Measurements from ENCODE around the gene TTBK2.

The TTBK2 gene

DNA sequence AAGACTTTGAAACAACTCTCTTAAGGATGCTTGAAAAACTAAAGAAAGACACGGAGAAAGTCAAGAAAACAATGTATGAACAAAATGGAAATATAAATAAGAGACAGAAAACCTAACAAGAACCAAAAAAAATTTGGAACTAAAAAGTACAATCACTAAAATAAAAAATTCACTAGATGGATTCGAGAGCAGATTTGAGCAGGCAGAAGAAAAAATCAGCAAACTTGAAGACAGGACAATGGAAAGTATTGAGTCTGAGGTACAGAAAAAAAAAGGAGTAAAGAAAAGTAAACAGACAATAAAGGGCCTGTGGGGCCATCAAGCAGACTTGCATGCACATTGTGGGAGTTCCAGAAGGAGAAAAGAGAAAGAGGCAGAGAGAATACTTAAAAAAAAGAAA, 170.3 kb downstream of the TTBK2 start:
- no peak for DNase-seq

DNA sequence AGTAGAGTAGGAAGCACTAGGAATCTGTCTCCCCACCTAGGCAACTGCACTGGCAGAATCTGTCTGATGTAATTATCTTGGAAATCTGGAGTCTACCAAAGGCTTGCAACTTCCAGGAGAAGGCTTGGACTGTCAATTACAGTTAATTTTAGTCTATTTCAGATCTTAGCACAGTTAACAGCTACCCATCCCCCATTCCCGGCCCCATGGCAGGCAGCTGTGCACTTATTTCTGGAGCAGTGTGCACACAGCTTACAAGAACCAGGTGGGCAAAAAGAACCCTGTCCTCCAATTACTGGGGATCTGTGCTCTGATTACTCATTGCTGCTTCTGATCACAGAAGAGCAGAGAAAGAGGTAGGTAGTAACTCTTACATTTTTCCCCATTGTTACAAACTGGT, 171.3 kb downstream of the TTBK2 start:
- no peak for DNase-seq

DNA sequence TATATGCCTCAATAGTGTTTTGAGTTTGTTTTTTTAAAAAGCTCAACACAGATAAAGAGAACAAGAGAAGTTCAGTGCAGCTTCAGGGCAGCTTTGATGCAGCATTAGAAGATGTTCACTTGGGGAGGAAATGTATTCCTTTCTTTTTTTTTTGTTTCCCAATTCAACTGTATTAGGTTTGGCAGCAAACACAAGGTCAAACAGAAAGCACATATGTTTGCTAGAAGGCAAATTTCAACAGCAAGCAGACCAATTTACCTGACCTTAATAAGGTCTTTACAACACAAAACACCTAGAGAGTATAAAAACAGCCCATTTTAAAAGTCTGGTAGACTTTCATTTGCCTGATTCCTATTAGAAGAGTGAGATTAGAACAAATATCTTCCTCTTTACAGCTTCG, 176.4 kb downstream of the TTBK2 start:
- no peak for DNase-seq

DNA sequence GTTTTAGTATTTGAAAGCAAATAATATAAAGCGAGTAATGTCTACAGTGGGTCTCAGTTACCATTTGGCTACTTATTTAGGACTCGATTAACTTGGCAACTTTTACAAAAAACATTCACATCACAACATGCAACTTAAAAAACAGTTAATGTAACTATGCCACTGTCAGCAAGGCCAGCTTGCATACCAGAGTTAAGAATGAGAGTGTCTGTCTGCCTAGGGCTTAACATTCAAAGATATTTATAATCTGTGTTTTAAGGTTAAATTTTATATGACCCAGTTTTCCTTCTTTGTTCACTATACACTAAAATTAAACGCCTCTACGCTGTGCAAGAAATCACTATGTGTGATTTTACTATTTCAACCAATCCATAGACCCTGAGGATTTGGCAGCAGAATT, 178.4 kb downstream of the TTBK2 start:
- DNase-seq, result no peak

DNA sequence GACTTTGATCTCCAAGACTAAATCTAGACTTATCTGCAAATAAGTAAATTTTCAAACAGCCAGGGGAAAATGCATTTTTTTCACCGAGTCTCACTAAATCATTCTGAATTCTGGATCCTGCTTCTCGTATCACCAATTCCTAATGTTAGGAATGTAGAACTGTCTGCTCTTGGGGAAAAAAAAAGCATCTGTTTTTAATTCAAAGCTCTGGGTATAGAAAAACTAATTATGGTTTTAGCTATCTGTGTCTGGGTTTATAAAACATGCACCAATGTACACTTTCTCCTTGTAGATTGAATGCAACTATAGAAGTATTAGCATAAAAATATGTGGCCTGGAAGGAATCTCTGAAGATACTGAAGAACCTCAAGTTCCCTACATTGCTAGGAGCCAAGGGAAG, 178.9 kb downstream of the TTBK2 start:
- no peak for DNase-seq

DNA sequence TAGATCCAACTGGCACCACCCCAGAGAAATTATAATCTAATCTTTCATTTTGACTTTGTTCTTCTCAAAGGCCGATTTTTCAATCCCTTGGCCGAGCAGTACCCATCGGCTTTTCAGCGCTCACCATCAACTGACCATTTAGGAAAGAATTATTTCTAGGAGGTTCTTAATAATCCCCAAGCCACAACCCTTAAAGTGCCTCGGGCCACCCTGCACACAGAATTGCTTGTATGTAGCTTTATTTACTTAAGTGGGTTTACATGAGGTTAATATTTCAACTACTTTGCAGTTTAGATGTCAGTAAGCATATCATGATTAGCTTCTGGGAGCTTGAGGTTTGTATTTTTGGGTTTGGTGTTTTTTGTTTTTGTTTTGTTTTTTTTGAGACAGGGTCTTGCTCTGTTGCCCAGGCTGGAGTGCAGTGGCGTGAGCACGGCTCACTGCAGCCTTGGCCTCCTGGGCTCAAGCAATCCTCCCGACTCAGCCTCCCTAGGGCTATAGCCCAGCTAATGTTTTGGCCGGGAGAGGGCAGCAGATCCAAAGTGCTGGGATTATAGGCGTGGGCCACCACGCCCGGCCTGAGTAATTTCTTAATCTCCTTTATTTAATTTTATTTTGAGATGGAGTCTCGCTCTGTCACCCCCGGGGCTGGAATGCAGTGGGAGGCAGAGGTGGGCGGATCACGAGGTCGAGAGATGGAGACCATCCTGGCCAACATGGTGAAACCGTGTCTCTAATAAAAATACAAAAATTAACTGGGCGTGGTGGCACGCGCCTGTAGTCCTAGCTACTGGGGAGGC, 182.8 kb downstream of the TTBK2 start:
- no peak for DNase-seq

DNA sequence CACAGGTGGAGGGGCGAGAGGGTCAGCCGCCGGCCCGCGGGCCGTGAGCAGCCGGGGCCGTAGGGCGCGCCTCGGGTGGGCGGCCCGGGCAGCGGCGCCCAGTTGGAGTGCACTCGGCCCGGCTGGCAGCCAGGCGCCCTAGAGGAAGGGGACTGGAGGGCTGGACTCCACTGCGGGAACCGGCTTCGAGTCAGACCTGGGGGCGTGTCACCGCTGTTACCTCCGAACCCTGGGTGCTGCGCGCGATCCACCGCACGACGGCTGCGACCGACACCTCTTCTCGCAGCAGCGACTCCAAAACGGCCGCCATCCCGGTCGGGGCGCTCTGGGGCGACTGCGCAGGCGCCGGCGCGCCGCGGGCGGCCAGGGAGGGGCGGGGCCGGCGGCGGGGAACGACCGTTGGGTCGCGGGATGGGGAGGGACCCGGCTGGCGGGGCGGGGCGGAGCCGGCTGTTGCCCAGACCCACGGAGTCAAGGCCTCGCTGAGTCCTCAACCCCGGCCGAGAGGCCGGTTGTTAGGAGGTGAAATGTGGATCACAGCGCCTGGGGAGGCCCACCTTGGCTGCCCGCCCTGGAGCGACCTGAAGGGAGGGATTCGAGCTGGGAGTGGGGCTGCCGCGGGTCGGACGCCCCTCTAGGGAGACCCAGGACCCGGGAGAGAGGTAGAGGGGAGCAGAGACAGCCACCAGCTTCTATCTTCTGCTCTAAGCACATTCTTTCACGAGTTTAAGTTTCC, 183.6 kb downstream of the TTBK2 start, which contains the start of gene CDAN1:
CDAN1 (minus strand) TSS at position 336 of the 736 bp plus-strand sequence; CDS start at position 310, 26 bp downstream.
- DNase-seq, result peak; percentile 90

DNA sequence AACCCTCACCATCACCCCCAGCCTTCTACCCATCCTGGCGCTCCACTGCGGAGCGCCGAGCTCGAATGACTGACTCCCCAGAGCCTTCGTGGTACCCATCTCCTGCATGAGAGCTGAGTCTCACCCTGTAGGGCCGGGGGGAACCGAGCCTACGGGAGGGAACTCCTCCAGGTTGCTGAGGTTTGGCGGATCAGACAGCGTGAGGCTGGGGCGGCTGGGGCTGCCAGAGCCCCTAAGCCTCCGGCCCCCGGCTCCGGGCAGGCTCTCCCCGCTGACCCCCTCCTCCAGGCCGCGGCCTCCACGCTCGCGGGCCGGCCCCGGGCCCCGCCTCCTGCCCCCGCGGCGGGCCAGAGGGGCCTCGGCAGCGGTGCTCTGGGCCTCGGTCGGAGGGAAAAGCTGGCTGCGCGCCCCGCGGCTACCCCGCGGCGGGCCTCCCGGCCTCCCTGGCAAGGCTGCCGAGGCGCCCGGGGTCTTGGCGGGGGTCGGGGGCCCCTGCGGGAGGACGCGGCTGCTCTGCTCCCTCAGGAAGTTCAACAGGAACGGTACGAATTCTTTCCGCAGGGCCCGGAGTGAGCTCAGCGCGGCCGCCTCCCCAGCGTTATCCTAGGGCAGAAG, 184.3 kb downstream of the TTBK2 start:
- DNase-seq, result no peak

DNA sequence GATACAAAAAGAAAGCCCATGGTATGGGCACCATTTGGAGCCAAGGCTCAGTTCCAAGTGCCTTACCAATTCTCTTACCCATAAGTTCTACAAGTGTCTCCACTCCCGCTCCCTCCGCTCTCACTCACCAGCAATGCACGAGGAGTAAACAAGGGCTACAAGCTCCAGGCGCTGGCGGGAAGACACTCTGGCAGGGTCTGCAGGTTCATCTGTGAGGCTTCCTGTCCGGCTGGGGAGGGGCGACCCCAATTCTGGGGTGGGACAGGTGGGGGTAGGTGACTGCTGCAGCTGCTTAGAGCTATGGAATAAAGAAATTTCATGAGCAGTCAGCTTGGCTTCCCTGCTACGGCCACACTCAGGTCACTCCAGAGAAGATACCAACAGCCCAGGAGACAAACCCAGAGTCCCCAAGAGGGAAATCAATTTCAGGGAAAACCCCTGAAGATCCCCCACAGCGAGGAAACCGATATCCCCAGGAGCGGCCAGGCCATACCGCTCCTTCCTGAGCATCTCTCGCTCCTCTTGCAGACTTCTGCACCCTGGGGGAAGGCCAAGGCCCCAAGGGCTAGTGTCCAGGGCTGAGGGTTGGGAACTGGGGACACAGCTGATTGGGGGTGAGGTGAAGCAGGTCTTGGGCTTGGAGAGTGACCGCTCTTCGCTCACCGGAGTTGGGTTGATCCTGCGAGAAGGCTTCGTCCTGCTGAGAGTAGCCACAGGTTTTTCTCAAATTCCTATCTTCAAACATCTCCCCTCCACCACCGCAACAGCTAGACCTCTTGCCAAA, 185.0 kb downstream of the TTBK2 start:
- no peak for DNase-seq

DNA sequence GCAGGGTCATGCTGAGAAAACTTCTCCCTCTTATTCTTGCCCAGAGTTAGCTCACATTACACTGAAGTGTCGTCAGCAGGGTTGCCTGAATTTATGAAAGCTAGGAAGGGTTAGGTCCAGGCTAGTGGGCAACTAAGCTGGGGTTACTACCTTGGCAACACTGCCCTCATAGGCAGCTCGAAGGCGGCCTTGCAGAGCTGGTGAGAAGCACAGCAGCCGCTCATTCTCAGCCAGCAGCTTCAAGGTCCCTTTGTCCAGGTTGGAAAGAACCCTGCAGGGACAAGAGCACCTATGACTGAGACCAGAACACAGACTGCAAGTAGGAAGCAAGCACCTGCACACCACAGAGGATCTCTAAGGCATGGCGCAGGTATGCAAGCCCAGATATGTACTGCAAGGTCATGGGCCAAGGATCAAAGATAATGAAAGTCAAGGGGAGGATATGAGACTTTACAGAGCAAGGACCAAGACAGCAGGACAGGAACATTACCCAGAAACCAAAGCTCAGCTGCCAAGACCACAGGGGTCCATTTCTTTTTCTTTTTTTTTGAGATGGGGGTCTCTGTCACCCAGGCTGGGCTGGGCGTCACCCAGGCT, 186.4 kb downstream of the TTBK2 start:
- DNase-seq, result no peak

DNA sequence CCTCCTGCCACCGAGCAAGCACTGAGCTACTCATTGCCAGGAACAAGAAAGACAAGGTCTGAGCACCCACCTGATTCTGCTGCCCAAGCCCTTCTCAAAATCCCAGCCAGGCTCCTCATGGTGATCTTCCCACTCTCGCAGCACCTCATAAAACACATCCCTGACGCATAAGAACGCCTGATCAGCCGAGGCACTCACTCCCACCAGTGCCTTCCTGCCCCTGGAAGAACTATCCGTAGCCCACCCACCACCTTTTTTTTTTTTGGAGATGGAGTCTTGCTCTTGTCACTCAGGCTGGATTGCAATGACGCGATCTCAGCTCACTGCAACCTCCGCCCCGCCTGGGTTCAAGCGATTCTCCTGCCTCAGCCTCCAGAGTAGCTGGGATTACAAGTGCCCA, 187.6 kb downstream of the TTBK2 start:
- no peak for DNase-seq

DNA sequence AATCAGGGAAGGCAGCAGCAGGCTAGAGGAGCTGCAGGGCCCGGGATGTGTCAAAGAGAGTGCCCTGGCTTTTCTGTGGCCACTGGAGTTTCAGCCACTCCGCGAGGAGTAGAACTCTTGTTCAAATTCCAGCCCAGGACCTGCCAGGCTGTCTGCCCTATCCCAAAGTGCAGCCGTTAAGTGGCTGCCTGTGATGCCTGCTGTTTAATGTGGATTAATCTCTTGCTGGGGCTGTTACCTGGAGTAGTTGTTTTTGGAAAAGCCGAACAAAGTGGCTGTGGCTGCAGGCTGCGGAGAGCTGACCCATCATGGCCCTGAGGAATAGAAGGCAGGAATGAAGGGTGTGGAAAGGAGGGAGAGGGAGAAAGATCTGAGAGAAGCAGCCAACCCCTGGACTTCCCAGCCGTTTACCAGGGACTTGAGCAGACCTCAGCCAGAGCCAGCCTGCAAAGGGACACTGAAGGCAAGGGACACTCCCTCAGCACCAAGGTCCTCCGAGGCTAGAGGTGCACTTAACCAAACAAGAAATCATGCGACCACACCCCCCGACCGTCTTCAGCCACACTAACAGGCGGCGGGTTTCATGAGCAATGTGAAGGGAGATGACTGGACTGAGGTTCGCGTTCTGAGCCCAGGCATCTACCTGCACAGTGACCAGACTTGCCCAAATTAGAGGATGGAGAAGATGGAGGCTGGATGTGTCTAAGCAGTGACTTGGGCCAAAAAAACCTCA, 188.3 kb downstream of the TTBK2 start:
- DNase-seq, result no peak

DNA sequence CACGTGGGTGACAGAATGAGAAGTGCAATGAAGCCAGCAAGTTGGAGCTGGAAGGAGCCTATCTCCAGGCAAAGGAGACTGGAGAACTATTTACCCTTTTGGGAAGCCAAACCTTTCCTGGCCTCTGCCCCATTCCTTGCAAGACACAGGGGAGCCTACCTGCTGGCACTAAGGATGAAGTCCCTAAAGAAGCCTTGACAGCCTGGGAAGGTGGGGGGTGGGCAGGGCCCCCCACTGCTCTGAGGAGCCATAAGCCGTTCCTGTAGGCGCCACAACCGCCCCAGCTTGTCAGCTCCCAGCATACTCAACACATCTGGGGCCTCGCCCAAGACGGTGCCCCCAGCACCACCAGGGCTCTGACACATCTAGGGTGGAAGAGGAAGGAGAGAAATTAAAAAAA, 189.1 kb downstream of the TTBK2 start:
- no peak for DNase-seq

DNA sequence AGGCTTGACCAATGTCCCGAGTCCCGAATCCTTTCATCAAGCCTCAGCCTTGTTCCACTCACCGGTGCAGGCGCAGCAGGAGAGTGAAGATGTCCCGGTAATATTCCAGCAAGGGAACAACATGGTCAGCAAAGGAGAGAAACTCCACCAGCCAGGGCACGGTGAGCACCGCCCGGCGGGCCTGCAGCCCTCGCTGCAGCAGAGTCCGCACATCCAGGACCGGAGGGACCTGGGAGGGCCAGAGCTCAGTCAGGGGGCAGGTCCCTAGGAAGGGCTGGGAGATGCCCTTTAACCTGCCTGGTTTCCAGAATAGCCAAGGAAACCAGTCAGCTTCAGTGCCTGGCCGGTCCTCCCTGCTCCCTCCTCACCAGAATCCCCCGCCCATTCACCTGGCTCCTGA, 190.0 kb downstream of the TTBK2 start:
- DNase-seq, result no peak

DNA sequence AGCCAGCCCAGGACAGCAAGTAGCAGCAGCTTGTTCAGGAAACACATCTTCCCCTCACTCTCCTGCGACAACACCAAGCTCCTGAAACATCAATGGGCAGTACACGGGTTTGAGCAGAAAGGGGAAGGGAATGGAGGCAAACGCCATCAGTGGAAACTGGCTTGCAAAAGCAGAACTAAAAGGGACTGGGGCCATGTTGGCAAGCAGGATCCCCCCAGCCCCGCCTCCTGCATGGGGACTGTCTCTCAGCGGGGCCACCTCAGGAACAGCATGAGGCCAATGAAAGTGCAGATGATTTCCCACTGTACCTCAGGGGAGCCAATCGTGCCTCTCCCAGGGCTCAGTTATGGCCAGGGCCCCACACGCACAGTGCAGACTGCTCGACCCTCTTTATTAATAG, 190.4 kb downstream of the TTBK2 start:
- no peak for DNase-seq

DNA sequence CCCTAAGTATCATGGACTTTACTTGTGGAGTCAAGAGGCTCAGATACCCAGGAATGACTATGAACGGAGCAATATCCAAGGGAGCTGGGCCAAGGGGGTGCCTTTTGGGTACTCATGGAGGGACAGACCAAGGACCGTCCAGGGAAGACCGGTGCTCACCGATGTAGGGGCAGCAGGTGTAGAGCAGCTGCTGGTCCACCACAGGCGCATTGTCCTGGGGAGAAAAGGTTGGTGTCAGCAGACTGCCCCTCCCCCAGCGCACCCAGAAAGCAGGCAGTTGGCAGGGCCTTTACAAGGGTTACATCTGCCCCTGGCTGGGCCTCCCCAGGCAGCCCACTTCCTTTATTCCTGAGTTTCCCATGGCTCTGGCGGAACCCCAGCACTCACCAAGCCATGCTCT, 191.2 kb downstream of the TTBK2 start:
- DNase-seq, result no peak

DNA sequence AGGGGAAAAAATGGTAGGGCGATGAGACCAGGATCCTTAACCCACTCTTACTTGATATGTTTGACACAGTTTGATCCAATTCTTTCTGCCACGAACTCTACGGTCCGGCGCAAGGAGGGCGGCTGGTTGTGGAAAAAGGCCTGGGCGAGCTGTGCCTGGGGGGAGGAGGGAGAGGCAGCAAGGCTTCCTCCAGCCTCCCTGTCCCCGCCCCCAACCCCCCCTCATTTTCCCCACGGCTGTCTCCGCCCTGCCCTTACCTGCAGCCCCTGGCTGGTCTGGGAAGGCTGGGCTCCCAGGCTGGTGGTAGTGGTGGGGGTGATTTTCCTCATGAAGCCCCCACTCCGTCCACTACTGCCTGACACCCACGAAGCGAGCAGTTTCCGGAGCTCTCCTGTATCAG, 191.6 kb downstream of the TTBK2 start:
- DNase-seq, result no peak

DNA sequence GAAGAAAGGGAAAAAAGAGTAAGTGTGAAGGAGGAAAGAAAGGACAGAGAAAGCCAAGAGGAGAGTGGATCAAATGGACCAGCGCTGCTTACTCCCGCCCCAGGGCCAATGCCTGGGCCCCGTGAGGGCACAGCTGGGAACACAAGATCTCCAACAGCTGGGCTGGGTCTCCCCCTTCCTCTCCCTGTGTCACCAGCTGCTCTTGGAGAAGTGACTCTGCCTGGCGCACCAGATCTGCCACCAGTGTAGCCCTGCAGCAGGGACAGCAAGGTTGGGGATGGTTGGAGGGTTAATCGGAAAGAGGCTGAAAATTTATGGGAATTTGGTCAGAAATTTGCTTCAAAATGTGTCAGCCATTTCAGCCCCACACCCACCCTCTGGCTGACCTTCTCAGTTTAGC, 192.0 kb downstream of the TTBK2 start:
- no peak for DNase-seq

DNA sequence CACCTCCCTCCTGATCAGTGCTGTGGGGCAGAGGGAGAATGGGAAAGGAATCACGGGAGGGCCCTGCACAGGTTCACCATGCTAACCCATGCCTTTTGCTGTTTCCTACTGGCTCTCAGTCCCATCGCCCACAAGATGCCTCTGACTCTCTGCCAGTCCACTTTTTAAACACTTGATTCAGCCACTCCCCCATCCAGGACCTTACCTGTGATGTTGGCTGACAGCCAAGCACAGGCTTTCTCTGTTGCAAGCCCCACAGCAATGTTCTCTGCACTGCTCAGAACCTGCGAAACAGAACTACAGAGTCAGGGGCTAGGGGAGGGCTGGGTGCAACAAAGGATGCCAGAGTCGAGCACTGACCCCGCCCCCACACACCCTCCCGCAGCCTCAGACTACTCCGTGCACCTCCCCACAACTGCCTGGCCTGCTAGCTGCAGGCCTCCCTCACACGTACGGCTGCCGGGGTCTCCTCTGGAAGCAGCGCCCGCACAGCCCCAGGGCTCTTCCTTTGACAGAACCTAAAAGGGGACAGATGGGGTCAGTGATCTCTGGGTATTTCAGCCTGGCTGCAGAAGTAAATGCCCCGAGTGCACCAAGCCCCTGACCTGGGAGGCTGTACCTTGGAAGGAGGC, 192.7 kb downstream of the TTBK2 start:
- DNase-seq, result no peak

DNA sequence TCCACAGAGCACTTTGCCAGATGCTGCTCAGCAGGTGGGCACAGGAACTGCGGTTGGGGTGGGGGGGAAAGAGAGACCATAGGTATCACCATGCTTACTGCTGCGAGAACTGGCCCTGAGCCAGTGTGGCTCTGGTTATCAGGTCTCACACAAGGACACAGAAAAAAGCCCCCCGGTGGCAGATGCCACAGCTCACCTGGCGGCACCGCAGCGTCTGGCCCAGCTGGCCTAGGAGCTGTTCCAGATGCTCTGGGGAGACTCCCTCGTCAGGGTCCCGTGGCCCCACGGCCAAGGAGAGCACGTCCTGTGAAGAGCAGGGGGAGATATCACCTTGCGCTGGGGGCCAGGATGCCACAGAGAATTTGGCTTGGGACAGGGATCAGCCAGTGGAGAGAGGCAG, 194.5 kb downstream of the TTBK2 start:
- no peak for DNase-seq

DNA sequence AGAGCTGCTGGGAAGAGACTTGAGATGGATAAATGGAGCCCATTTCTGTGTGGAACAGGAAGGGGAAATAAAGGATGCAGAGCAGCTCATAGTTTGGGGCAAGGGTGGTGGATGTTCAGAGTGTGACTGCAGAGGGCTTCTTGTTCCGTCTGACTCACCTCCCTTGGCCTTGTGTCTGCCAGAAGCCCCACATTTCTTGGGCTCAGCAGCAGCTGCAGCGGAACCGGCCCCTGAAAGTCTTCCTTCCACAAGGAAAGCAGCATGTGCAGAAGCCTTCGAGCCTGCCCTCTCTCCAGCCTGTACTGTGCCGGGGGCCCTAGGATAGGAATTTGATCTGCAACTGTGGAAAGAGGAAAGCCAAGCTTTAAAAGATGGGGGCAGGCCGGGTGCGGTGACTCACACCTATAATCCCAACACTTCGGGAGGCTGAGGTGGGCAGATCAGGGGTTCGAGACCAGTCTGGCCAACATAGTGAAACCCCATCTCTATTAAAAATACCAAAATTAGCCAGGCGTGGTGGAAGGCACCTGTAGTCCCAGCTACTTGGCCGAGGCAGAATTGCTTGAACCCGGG, 195.2 kb downstream of the TTBK2 start:
- DNase-seq, result no peak

All from stimulated activated naive CD4-positive, alpha-beta T cell treated with Interleukin-2 at 50 U/mL for 16 hours (primary cell).